Choroid plexus epithelial cell (primary cell): ENCODE data around the gene COL18A1.

Experiments used
- DNase-seq: peaks from one replicate; pipeline ENCODE4 v3.0.0-alpha.2; 2010; ENCODE audit warnings: low read depth
- H3K4me3 ChIP-seq: 2 replicates; pipeline ENCODE4 v1.5.1; 2011; ENCODE audit warnings: low read depth, mild to moderate bottlenecking, control low read depth, low read length, moderate library complexity
- CTCF ChIP-seq: conservative IDR thresholded peaks from 2 replicates; pipeline ENCODE4 v1.5.1; 2011; ENCODE audit warnings: low read depth, mild to moderate bottlenecking, control low read depth, inconsistent platforms, low read length, moderate library complexity

COL18A1 gene

GRCh38 chr21:45393021-45393420, 11.9 kb upstream of the COL18A1 start:
- no peak for TF ChIP-seq CTCF
- DNase-seq, result no peak
- H3K4me3 ChIP-seq, result no peak overlapping the region

GRCh38 chr21:45393833-45394638, 10.9 kb upstream of the COL18A1 start:
- no peak for DNase-seq
- no peak for TF ChIP-seq CTCF
- H3K4me3 ChIP-seq, result no peak overlapping the region

- DNase-seq, result no peak
- no peak overlapping the region for H3K4me3 ChIP-seq
- no peak for TF ChIP-seq CTCF
Observed at GRCh38 chr21:45396620-45396995, 8.4 kb upstream of the COL18A1 start.

- no peak for TF ChIP-seq CTCF
- H3K4me3 ChIP-seq, result no peak overlapping the region
- DNase-seq, result no peak
Observed at GRCh38 chr21:45397381-45397780, 7.6 kb upstream of the COL18A1 start.

GRCh38 chr21:45401054-45401518, 3.9 kb upstream of the COL18A1 start:
- no peak for TF ChIP-seq CTCF
- H3K4me3 ChIP-seq, result no peak overlapping the region
- no peak for DNase-seq

- no peak for TF ChIP-seq CTCF
- no peak for DNase-seq
- no peak overlapping the region for H3K4me3 ChIP-seq
Observed at GRCh38 chr21:45401916-45402900, 2.8 kb upstream of the COL18A1 start.
